Measurements from ENCODE around the gene ABHD17B.
"Not testable (repeated sequence)": the region's sequence is repeated elsewhere in the genome, so short reads cannot be mapped to it uniquely, and the experiment has no call there.

ABHD17B gene

DNA sequence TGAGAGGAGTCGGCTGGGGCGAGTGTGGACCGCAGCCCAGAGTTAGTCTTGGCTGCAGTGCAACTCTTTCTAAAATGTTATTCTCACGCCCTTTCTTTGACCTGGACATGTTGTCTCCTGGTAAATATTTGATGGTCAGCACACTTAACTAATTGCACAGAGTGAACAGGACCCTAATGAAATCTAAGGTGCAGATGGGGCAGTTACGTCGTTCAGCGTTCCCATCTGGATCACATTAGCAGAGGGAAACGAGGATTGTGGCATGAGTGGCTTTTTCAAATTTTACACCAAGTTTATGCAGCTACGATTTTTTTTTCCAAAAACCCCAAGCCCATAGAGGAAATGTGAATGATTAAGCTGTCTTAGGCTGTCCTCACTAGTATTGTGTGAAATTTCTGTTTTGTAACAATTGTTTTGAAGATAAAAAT is 929 bp upstream of the ABHD17B start:
- H3K4me3 ChIP-seq (ENCODE audit: low read depth, low read length), result peak overlapping the region; percentile 91
- no peak for DNase-seq (ENCODE audit: low read depth)
- no peak for TF ChIP-seq MYC (IDR thresholded peaks at IDR 0.05; ENCODE audit: low read depth, low read length)

- no peak for TF ChIP-seq CTCF (IDR thresholded peaks at IDR 0.05; ENCODE audit: low read depth, low read length)
- no peak for TF ChIP-seq MYC (IDR thresholded peaks at IDR 0.05; ENCODE audit: low read depth, low read length)
- TF ChIP-seq, protein P1, sequence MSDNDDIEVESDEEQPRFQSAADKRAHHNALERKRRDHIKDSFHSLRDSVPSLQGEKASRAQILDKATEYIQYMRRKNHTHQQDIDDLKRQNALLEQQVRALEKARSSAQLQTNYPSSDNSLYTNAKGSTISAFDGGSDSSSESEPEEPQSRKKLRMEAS (IDR thresholded peaks at IDR 0.05; ENCODE audit: low read depth, low read length), result no peak
- TF ChIP-seq POLR2A (IDR thresholded peaks at IDR 0.05; ENCODE audit: extremely low read depth, insufficient read length), result no peak
- peak overlapping the region; percentile 81 for H3K4me3 ChIP-seq (ENCODE audit: low read depth, low read length)
- no peak for DNase-seq (ENCODE audit: low read depth)
Measured at GRCh38 chr9:71910650-71911060, 338 bp downstream of the ABHD17B start.

GRCh38 chr9:71909887-71910649 is 925 bp downstream of the ABHD17B start:
- peak overlapping the region; percentile 81 for H3K4me3 ChIP-seq (ENCODE audit: low read depth, low read length)
- peak; percentile 47 for DNase-seq (ENCODE audit: low read depth)
- TF ChIP-seq, protein P1 (IDR thresholded peaks at IDR 0.05; ENCODE audit: low read depth, low read length), result no peak
- TF ChIP-seq POLR2A (IDR thresholded peaks at IDR 0.05; ENCODE audit: extremely low read depth, insufficient read length) (no peak), CTCF (IDR thresholded peaks at IDR 0.05; ENCODE audit: low read depth, low read length) (no peak), MYC (IDR thresholded peaks at IDR 0.05; ENCODE audit: low read depth, low read length) (no peak)

- peak overlapping the region; percentile 81 for H3K4me3 ChIP-seq (ENCODE audit: low read depth, low read length)
- DNase-seq (ENCODE audit: low read depth), result no peak
- TF ChIP-seq POLR2A (IDR thresholded peaks at IDR 0.05; ENCODE audit: extremely low read depth, insufficient read length) (no peak), CTCF (IDR thresholded peaks at IDR 0.05; ENCODE audit: low read depth, low read length) (no peak), MYC (IDR thresholded peaks at IDR 0.05; ENCODE audit: low read depth, low read length) (no peak)
- TF ChIP-seq, protein P1 (IDR thresholded peaks at IDR 0.05; ENCODE audit: low read depth, low read length), result no peak
Measured at GRCh38 chr9:71908825-71909224, 2.2 kb downstream of the ABHD17B start.

DNA sequence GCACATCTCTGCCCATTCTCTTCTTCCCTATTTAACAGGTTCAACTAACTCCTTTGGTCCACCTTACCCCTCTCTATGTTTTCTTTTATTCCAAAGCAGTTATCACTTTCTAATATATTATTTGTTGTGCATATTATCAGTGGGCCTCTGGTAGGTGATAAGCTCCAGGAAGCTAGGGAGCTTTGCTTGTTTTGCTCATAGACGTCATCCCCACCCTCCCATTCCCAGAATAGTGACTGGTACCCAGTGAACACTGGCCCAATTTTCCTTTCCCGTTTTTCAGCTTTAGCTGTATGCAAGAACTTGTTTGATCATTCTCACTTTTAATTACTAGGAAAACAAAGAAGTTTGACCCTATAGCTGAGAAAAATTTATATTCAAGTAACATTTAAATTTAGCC is 6.9 kb downstream of the ABHD17B start:
- no peak overlapping the region for H3K4me3 ChIP-seq (ENCODE audit: low read depth, low read length)
- no peak for TF ChIP-seq CTCF (IDR thresholded peaks at IDR 0.05; ENCODE audit: low read depth, low read length)
- TF ChIP-seq, protein P1 (IDR thresholded peaks at IDR 0.05; ENCODE audit: low read depth, low read length), result no peak
- no peak for TF ChIP-seq POLR2A (IDR thresholded peaks at IDR 0.05; ENCODE audit: extremely low read depth, insufficient read length)
- TF ChIP-seq MYC (IDR thresholded peaks at IDR 0.05; ENCODE audit: low read depth, low read length), result no peak
- no peak for DNase-seq (ENCODE audit: low read depth)

GRCh38 chr9:71901695-71902597 is 9.0 kb downstream of the ABHD17B start:
- no peak overlapping the region for H3K4me3 ChIP-seq (ENCODE audit: low read depth, low read length)
- peak; percentile 15 for DNase-seq (ENCODE audit: low read depth)
- TF ChIP-seq MYC (IDR thresholded peaks at IDR 0.05; ENCODE audit: low read depth, low read length) (no peak), POLR2A (IDR thresholded peaks at IDR 0.05; ENCODE audit: extremely low read depth, insufficient read length) (no peak)

DNA sequence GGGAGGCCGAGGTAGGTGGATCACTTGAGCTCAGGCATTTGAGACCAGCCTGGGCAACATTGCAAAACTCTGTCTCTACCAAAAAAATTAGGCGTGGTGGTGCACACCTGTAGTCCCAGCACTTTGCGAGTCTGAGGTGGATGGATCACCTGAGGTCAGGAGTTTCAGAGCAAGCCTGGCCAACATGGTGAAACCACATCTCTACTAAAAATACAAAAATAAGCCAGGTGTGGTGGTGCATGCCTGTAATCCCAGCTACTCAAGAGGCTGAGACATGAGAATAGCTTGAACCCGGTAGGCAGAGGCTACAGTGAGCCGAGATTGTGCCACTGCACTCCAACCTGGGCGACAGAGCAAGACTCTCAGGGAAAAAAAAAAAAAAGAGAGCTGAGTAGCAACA is 12.2 kb downstream of the ABHD17B start:
- not testable (repeated sequence) for H3K4me3 ChIP-seq (ENCODE audit: low read depth, low read length); DNase-seq (ENCODE audit: low read depth)

Data from NB4 (cell line).